Measurements from ENCODE around the gene ZNF586.
"Not testable (repeated sequence)": the region's sequence is repeated elsewhere in the genome, so short reads cannot be mapped to it uniquely, and the experiment has no call there.

Gene ZNF586

DNA sequence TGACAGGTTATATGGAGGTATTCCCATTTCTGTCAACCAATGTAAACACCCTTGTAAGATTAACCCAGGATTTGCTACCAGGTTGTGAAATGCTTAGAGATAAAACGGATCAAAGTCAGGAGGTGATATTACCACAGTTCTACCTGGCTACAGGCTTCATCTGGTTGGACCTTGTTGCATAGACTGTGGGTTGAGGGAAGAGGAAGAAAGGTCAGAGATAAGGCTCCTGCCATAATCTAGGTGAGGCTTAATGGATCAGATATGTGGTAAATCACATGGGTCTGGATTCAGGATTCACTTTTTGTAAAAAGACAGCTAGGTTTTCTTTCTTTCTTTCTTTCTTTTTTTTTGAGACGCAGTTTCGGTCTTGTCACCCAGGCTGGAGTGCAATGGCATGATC lies 52.0 kb downstream of the ZNF586 start:
- not testable (repeated sequence) for FAIRE-seq; DNase-seq (ENCODE audit: low spot score)

DNA sequence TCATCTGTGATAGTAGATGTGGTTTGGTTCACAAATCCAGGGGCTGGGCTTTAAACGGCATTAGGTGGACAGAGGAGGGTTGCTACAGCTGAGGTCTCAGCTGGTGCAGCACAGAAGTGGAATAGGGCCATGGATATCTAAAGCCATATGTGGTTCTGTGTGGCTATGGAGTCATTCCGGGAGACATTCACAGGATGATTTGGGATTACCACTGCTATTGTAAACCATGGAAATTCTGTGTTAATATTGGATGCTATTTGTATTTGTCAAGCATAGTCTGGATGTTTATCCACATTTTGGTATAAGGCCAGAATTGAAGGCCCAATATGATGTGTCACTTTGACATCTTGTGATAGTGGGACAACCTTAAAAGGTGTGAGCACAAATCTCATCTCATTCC lies 53.7 kb downstream of the ZNF586 start:
- DNase-seq (ENCODE audit: low spot score); FAIRE-seq: not testable (repeated sequence)

DNA sequence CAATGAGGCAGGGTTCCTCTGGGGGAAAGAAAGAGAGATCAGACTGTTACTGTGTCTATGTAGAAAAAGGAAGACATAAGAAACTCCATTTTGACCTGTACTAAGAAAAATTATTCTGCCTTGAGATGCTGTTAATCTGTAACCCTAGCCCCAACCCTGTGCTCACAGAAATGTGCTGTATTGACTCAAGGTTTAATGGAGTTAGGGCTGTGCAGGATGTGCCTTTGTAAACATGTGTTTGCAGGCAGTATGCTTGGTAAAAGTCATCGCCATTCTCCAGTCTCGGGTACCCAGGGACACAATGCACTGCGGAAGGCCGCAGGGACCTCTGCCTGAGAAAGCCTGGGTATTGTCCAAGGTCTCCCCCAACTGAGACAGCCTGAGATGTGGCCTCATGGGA lies 54.1 kb downstream of the ZNF586 start:
- FAIRE-seq; DNase-seq (ENCODE audit: low spot score): not testable (repeated sequence)

DNA sequence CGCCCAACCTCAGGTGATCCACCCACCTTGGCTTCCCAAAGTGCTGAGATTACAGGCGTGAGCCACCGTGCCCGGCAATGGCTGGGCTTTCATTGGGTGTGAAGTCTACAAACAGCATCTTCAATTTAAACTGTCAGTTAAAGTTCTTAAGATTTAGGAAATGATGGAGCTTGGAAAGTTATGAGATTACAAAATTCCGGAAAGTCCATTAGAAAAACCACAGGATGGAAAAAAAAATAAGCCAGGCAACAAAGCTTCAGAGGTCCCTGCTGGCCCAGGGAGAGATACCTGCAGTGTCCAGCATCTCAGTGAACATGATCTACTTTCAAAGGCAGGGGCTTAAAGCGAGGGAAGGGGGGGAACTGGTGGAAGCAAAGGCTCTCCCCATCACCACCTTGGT lies 56.0 kb downstream of the ZNF586 start:
- no peak for DNase-seq (ENCODE audit: low spot score)
- FAIRE-seq: no peak

DNA sequence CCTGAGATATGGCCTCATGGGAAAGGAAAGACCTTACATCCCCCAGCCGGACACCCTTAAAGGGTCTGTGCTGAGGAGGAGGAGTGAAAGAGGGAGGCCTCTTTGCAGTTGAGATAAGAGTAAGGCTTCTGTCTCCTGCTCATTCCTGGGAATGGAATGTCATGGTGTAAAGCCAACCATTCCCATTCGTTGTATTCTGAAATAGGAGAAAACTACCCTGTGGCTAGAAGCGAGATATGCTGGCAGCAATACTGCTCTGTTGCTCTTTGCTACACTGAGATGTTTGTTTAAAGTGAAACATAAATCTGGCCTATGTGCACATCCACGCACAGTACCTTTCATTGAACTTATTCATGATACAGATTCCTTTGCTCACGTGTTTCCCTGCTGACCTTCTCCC lies 59.8 kb downstream of the ZNF586 start:
- FAIRE-seq: no peak
- DNase-seq (ENCODE audit: low spot score): no peak

GRCh38 chr19:57830071-57830602 lies 60.7 kb downstream of the ZNF586 start, which contains the start of gene ZNF587B:
Gene ZNF587B, plus strand, starts transcription at chr19:57830299. Its CDS starts 230 bp downstream, at chr19:57830529.
- no peak for FAIRE-seq

More at GRCh38 chr19:57830071-57830602, 60.7 kb downstream of the ZNF586 start, which contains the start of gene ZNF587B:
- no peak for DNase-seq (ENCODE audit: low spot score)
